Mesodermal cell (in vitro differentiated cells): ENCODE data around the gene KCNH5.
"Not testable (repeated sequence)": the region's sequence is repeated elsewhere in the genome, so short reads cannot be mapped to it uniquely, and the experiment has no call there.

ENCODE experiments used
- H3K27ac ChIP-seq: 2 replicates; pipeline ENCODE4 v1.7.0; 2013; ENCODE audit warnings: mild to moderate bottlenecking, low read depth, low read length, moderate library complexity; ENCODE audit not compliant: severe bottlenecking
- H3K36me3 ChIP-seq: 2 replicates; pipeline ENCODE4 v1.7.1; 2013; ENCODE audit warnings: mild to moderate bottlenecking, low read length, moderate library complexity; ENCODE audit not compliant: control insufficient read depth, insufficient read depth
- H3K4me1 ChIP-seq: one replicate; pipeline ENCODE4 v1.7.1; 2013; ENCODE audit warnings: mild to moderate bottlenecking, low read length; ENCODE audit not compliant: insufficient read depth, control insufficient read depth, poor library complexity, severe bottlenecking
- H3K4me3 ChIP-seq: 2 replicates; pipeline ENCODE4 v1.7.0; 2013; ENCODE audit warnings: low read length, control low read depth, mild to moderate bottlenecking; ENCODE audit not compliant: insufficient read depth, poor library complexity, severe bottlenecking; ENCODE audit errors: extremely low read depth
- H3K9me3 ChIP-seq: 2 replicates; pipeline ENCODE4 v1.7.1; 2013; ENCODE audit warnings: mild to moderate bottlenecking, low read length, moderate library complexity; ENCODE audit not compliant: control insufficient read depth
- WGBS, 2 experiments: methylation state at CpG; one replicate each; pipeline ENCODE4 v1.1.5; 2013; ENCODE audit warnings: missing lambda C conversion rate in 2 of 2; ENCODE audit not compliant: insufficient coverage in 2 of 2; 5-methylcytosine and 5-hydroxymethylcytosine counted together

The KCNH5 gene

GRCh38 chr14:62768753-62769152 lies 276.5 kb downstream of the KCNH5 start:
- H3K9me3 ChIP-seq = no peaks in the 10 kb centered on the region
- WGBS, 2 experiments = 80 to 92% methylated on average over 1 to 2 of the region's 2 CpGs
- H3K4me3 ChIP-seq = no peak overlapping the region
- H3K27ac ChIP-seq = no peak overlapping the region
- no peaks in the 10 kb centered on the region for H3K4me1 ChIP-seq
- no peaks in the 10 kb centered on the region for H3K36me3 ChIP-seq

DNA sequence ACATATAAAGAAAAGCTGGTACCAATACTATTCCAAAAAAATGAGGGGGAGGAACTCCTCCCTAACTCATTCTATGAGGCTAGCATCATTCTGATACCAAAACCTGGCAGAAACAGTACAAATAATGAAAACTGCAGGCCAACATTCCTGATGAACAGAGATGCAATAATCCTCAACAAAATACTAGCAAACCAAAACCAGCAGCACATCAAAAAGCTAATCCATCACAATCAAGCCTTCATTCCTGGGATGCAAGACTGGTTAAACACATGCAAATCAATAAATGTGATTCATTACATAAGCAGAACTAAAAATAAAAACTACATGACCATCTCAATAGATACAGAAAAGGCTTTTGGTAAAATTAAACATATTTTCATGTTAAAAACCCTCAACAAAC lies 281.3 kb downstream of the KCNH5 start:
- Histone ChIP-seq H3K9me3 (no peaks in the 10 kb centered on the region), H3K4me3 (no peak overlapping the region), H3K36me3 (no peaks in the 10 kb centered on the region)

DNA sequence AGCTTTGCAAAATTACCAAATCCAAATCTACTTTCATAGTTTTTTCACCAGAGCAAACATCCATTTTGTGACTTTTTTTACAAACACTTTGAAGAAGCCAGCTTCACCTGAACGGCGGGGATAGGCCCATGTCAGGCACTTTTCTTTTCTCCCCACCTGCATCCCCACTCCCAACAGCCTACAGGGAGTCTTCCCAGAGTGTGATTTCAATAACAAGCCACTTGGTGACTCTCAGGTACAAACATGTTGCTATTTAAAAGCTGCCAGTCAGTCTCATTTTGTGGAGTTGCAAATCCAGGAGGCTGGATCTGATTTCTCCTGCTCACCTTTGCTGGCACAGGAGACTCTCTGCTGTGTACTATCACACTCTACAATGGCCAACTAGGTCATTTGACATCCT lies 285.5 kb downstream of the KCNH5 start:
- H3K4me3 ChIP-seq = no peak overlapping the region
- peaks cover 7% of the 10 kb centered on the region for H3K9me3 ChIP-seq
- H3K4me1 ChIP-seq = no peaks in the 10 kb centered on the region
- WGBS, 2 experiments = 50 to 57% methylated on average over 2 of the region's 2 CpGs
- H3K27ac ChIP-seq = no peak overlapping the region
- no peaks in the 10 kb centered on the region for H3K36me3 ChIP-seq

More for the DNA sequence above, 281.3 kb downstream of the KCNH5 start:
- H3K4me1 ChIP-seq = no peaks in the 10 kb centered on the region
- no peak overlapping the region for H3K27ac ChIP-seq

DNA sequence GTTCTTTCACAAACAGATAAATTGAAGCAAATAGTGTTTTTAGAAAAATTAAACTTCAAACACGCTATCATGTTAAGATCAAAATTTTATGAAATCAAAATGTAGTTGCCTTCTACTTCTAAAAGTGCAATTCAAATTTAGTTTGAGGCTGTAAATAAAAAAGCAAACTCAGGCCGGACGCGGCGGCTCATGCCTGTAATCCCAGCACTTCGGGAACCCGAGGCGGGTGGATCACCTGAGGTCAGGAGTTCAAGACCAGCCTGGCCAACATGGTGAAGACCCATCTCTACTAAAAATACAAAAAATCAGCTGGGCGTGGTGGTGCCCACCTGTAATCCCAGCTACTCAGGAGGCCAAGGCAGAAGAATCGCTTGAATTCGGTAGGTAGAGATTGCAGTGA lies 298.4 kb downstream of the KCNH5 start:
- H3K4me3 ChIP-seq, H3K4me1 ChIP-seq, H3K9me3 ChIP-seq, H3K36me3 ChIP-seq, H3K27ac ChIP-seq: not testable (repeated sequence)
- 73 to 86% methylated on average over 3 to 6 of the region's 11 CpGs for WGBS, 2 experiments

DNA sequence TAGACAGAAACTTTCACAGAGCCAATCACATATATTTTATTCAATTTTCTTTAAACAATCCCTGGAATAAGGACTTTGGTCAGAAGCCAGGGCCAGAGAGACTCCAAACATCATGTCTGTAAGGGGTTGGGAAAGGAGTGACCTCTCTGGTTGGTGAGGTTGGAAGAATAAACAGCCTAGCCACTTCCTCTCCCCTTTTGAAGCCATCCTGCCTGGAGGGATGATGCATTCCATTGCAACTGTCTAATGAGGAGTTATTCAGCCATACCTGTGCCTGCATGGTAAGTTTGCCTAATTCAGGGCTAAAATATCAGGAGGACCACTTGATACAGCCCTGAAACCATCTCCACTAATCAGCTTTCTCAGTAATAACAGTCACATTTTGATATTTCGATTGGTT lies 299.8 kb downstream of the KCNH5 start:
- 60% methylated on average over 1 of the region's 1 CpG; no CpG with 5 or more reads in 1 of the 2 experiments for WGBS, 2 experiments
- Histone ChIP-seq H3K27ac (no peak overlapping the region), H3K36me3 (no peaks in the 10 kb centered on the region), H3K4me3 (no peak overlapping the region), H3K9me3 (no peaks in the 10 kb centered on the region), H3K4me1 (peaks cover 3% of the 10 kb centered on the region)

GRCh38 chr14:62743560-62743959 lies 301.7 kb downstream of the KCNH5 start:
- WGBS, 2 experiments = no CpG with 5 or more reads among the region's 2 CpGs
- no peak overlapping the region for H3K4me3 ChIP-seq
- H3K36me3 ChIP-seq = no peaks in the 10 kb centered on the region
- H3K9me3 ChIP-seq = peaks cover 3% of the 10 kb centered on the region
- no peak overlapping the region for H3K27ac ChIP-seq
- H3K4me1 ChIP-seq = peaks cover 3% of the 10 kb centered on the region

- H3K36me3 ChIP-seq = no peaks in the 10 kb centered on the region
- H3K9me3 ChIP-seq = peaks cover 5% of the 10 kb centered on the region
- no peak overlapping the region for H3K4me3 ChIP-seq
- 100% methylated on average over 2 of the region's 4 CpGs for WGBS, 2 experiments
- no peak overlapping the region for H3K27ac ChIP-seq
- H3K4me1 ChIP-seq = peaks cover 3% of the 10 kb centered on the region
Measured at GRCh38 chr14:62743118-62743517, 302.1 kb downstream of the KCNH5 start.

DNA sequence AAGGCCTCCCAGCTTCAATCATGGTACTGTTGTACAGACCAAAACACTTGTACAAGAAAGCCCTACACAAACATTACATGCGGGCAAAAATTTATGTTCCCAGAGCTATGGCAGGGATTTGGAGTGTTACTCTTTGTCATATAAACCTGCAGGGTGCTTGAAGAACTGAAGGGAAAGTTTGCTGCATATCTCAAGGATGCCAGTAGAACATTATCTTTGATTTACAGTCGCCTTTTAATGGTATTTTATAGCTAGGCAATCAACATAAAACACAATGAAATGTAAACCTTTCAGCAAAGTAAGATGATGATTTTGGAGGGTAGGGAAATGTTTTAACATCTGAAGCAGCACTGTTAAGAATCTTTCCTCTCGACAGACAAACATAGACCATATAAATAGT lies 305.6 kb downstream of the KCNH5 start:
- no peak overlapping the region for H3K4me3 ChIP-seq
- peaks cover 12% of the 10 kb centered on the region for H3K9me3 ChIP-seq
- H3K36me3 ChIP-seq = no peaks in the 10 kb centered on the region
- no peak overlapping the region for H3K27ac ChIP-seq
- H3K4me1 ChIP-seq = no peaks in the 10 kb centered on the region
- no CpG with 5 or more reads among the region's 3 CpGs for WGBS, 2 experiments

DNA sequence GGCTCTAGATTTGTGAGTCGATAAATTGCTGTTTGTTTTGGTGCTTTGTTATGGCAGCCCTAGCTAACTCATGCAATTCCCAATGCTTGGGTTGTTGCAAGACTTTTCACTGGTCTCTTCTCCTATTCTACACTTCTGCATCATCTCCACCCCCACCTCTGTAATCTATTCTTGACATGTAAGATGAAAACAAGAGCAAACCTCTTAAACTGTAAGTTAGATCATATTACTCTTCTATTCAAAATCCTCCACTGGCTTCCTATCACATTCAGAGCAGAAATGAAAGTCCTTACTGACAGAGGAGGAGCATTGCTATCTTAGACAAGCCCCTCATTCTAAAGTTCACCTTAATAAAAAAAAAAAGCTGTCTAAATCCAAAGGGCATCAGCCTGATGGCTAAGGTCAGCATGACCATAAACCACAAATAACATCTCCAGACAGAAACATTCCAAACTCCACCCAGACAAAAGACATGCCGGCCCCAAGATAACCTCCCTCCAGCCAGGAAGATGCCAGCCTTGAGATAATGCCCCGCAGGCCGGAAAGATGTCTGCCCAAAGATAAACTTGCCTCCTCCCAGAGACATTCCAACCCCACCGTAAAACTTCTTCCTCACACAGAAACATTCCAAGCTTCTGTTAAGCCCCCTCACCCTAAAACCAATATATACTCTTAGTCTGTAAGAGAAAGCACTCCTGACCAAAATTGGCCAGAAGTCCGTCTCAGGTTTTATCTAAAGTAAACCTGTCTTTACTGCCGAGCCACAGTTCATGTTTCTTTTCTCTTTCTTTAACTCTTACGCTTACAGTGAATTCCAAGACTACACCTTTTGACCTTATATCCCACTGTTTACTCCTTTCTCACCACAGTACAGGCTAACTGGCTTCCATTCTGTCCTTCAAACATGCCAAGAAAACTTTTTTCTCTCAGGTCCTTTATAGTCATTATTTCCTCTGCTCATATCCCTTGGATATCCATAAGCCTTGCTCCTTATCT lies 308.9 kb downstream of the KCNH5 start:
- H3K4me1 ChIP-seq = no peaks in the 10 kb centered on the region
- H3K27ac ChIP-seq = no peak overlapping the region
- no peak overlapping the region for H3K4me3 ChIP-seq
- peaks cover 19% of the 10 kb centered on the region for H3K9me3 ChIP-seq
- H3K36me3 ChIP-seq = no peaks in the 10 kb centered on the region
- WGBS, 2 experiments = 77 to 78% methylated on average over 5 to 6 of the region's 8 CpGs

- no CpG with 5 or more reads among the region's 2 CpGs for WGBS, 2 experiments
- Histone ChIP-seq H3K9me3 (peaks cover 19% of the 10 kb centered on the region), H3K4me3 (no peak overlapping the region), H3K36me3 (no peaks in the 10 kb centered on the region), H3K4me1 (no peaks in the 10 kb centered on the region), H3K27ac (no peak overlapping the region)
Measured at GRCh38 chr14:62734831-62735230, 310.4 kb downstream of the KCNH5 start.

DNA sequence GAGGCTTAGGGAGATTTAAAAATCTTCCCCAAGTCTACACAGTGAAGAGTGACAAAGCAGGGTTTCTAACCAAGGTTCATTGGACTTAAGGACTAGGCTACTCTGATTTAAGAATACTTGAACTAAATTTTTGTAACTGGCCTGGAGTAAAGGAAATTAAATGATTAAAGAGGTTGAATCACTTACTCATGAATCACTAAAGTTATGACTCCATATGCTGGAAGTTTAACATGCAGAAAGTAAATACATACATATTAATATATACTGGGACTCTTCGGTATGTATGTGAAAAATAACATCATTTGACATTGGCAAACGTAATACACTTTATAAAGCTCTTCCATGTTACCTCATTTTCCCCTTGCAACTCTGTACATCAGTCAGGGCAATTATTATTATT lies 322.9 kb downstream of the KCNH5 start:
- no CpG with 5 or more reads among the region's 2 CpGs for WGBS, 2 experiments
- Histone ChIP-seq H3K9me3 (no peaks in the 10 kb centered on the region), H3K4me3 (no peak overlapping the region), H3K36me3 (no peaks in the 10 kb centered on the region), H3K4me1 (no peaks in the 10 kb centered on the region), H3K27ac (no peak overlapping the region)
